Measurements from ENCODE around the gene DNAH9. TPM values are rescaled to one million over a fixed set of nuclear protein-coding genes. Genes with fewer than 3 reads are reported as not detected.

Gene DNAH9
- total RNA-seq, 2 donors from 2014 or later: not detected

DNA sequence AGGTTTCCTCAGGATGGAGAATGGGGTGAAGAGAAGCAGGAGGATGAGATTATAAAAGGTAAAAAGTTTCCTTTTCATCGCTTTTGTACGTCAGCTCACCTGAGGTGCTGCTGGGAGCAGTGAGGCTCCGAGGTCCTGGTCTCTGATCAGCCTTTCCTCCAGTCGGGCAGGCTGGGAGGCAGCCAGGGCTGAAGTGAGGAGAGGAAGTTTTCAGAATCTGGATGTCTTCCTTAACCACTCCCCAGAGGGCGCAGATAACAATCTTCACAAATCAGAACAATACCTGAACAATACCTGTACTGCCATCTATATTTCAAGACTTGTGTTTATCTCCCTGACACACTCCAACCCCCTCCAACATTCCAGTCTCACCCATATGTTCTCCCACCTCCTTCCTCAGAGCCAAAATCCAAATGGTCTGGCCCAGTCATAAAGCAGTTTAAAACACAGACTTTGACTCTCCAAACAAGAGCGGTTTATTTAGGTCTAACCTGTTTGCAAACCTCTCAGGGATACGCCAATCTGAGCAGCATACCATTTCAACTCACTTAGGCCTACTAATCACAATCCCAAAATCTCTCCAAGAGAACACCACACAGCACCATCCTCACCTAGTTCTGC, 392.2 kb downstream of the DNAH9 start:
- Histone ChIP-seq H3K4me1 (ENCODE audit: control insufficient read depth in 1 of 2, low read depth in 2 of 2) (peaks cover 3 to 10% of the 10 kb centered on the region in 2 donors), H3K4me3 (no peak overlapping the region), H3K36me3 (no peaks in the 10 kb centered on the region), H3K9me3 (no peaks in the 10 kb centered on the region), H3K27ac (no peak overlapping the region), H3K27me3 (replicated peaks; ENCODE audit: insufficient read depth) (no peaks in the 10 kb centered on the region)
- DNase-seq (ENCODE audit: low spot score): no peak
- TF ChIP-seq, protein P1, sequence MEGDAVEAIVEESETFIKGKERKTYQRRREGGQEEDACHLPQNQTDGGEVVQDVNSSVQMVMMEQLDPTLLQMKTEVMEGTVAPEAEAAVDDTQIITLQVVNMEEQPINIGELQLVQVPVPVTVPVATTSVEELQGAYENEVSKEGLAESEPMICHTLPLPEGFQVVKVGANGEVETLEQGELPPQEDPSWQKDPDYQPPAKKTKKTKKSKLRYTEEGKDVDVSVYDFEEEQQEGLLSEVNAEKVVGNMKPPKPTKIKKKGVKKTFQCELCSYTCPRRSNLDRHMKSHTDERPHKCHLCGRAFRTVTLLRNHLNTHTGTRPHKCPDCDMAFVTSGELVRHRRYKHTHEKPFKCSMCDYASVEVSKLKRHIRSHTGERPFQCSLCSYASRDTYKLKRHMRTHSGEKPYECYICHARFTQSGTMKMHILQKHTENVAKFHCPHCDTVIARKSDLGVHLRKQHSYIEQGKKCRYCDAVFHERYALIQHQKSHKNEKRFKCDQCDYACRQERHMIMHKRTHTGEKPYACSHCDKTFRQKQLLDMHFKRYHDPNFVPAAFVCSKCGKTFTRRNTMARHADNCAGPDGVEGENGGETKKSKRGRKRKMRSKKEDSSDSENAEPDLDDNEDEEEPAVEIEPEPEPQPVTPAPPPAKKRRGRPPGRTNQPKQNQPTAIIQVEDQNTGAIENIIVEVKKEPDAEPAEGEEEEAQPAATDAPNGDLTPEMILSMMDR (IDR thresholded peaks at IDR 0.05): no peak
- ATAC-seq (ENCODE audit: insufficient number of reproducible peaks, low FRiP score, low read depth): no peak

DNA sequence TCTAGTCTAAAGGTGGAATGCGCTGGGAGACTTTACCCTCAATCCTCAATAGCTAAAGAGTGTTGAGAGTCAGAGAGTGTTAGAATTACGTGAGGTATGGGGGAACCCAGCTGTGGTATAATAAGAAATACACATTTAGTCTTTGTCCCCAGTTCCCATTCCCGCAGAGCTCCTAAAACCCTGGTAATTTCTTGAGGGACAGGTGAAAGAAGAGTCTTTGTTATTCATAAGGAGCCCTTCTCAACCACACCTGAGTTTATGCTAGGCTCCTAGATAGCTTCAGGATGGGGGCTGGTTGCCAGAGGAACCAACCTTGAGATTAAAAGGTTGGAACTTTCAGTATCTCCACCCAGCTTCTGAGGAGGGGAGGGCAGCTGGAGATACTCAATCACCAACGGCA, 393.2 kb downstream of the DNAH9 start:
- no peak for ATAC-seq (ENCODE audit: insufficient number of reproducible peaks, low FRiP score, low read depth)
- H3K27ac ChIP-seq: no peak overlapping the region
- TF ChIP-seq, protein P1 (IDR thresholded peaks at IDR 0.05): no peak

DNA sequence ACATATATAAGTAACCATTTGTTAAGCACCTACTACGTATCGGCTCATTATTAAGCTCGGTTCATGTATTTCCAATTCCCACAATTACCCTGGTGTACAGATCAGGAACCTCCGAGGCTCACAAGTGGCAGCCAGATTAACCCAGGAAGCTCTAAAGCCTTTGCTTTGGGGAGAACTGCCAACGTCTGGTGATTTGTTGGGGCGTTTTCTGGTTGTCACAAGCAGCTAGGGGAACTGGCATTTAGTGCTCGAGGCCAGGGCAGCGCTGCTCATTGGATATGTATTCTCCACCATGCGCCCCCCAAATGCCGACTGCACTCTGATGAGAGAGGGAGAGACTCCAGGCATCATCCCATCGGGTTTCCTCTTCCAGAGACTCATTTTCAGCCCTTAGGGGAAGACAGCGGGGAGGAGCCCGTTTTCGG, 398.5 kb downstream of the DNAH9 start:
- DNase-seq (ENCODE audit: low spot score): peak; percentile 12
- TF ChIP-seq, protein P1 (IDR thresholded peaks at IDR 0.05): peak; percentile 29
- H3K27me3 ChIP-seq (replicated peaks; ENCODE audit: insufficient read depth): no peaks in the 10 kb centered on the region
- no peaks in the 10 kb centered on the region for H3K9me3 ChIP-seq
- H3K4me1 ChIP-seq (ENCODE audit: control insufficient read depth in 1 of 2, low read depth in 2 of 2): peaks cover 0 to 6% of the 10 kb centered on the region in 2 donors
- no peaks in the 10 kb centered on the region for H3K36me3 ChIP-seq
- ATAC-seq (ENCODE audit: insufficient number of reproducible peaks, low FRiP score, low read depth): no peak
- H3K27ac ChIP-seq: peak overlapping the region; percentile 90 to 93
- peak overlapping the region; percentile 99 for H3K4me3 ChIP-seq

More for the DNA sequence above, 393.2 kb downstream of the DNAH9 start:
- Histone ChIP-seq H3K9me3 (no peaks in the 10 kb centered on the region), H3K4me1 (ENCODE audit: control insufficient read depth in 1 of 2, low read depth in 2 of 2) (peaks cover 5 to 9% of the 10 kb centered on the region in 2 donors), H3K36me3 (no peaks in the 10 kb centered on the region), H3K4me3 (no peak overlapping the region), H3K27me3 (replicated peaks; ENCODE audit: insufficient read depth) (no peaks in the 10 kb centered on the region)
- DNase-seq (ENCODE audit: low spot score): no peak

DNA sequence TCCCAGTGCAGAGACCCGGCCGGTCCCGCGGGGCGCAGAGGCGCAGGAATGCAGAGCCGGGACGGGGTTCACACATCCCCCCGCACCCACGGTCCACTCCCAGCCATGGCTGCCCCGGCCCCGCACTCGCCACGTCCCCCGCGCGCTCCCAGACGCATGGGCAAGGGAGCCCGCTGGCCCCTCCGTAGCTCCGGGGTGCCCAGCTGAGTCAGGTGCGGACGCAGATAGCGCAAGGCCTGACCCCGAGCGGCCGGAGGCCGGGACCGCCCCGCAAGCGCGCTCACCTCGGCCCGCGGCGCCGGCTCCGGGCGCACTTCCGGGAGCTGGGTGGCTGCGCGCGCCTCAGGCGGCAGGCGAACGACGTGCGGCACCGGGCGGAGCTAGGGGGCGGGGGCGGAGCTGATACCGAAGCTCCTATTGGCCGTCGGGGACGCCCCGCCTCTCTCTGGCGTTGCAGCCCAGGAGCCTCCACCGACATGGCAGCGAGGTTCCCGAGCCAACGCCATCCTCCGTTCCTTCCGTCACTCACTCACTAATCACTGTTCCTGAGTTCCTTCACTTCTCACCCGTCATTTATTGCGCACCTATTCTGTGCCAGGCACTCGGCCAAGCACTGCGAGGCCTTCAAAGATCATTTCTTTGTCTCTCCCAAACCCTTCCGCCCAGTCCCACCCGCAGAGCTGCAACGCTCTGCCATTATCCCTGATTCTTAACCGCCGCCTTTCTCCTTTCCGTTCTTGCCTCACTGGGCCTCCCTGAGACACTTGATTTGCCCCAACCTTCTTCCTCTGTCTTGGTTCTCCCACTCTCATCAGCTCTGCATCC, 399.1 kb downstream of the DNAH9 start, which contains the start of gene ZNF18:
ZNF18 (minus strand) TSS at position 329 of the 825 bp plus-strand sequence. CDS start 4,646 bp downstream, outside the sequence.
- no peaks in the 10 kb centered on the region for H3K27me3 ChIP-seq (replicated peaks; ENCODE audit: insufficient read depth)
- peak within 1 kb of the TSS; percentile 99 for H3K4me3 ChIP-seq
- peaks cover 0 to 6% of the 10 kb centered on the region in 2 donors for H3K4me1 ChIP-seq (ENCODE audit: control insufficient read depth in 1 of 2, low read depth in 2 of 2)
- DNase-seq (ENCODE audit: low spot score) (peak; percentile 89), ATAC-seq (ENCODE audit: insufficient number of reproducible peaks, low FRiP score, low read depth) (peak; percentile 99)
- no peaks in the 10 kb centered on the region for H3K36me3 ChIP-seq
- H3K27ac ChIP-seq: peak within 1 kb of the TSS; percentile 90 to 93
- no peaks in the 10 kb centered on the region for H3K9me3 ChIP-seq
- TF ChIP-seq, protein P1 (IDR thresholded peaks at IDR 0.05): no peak

- H3K36me3 ChIP-seq: no peaks in the 10 kb centered on the region
- DNase-seq (ENCODE audit: low spot score) (no peak), ATAC-seq (ENCODE audit: insufficient number of reproducible peaks, low FRiP score, low read depth) (no peak)
- H3K27ac ChIP-seq: peak overlapping the region; percentile 74 to 93
- no peaks in the 10 kb centered on the region for H3K27me3 ChIP-seq (replicated peaks; ENCODE audit: insufficient read depth)
- peak overlapping the region; percentile 99 for H3K4me3 ChIP-seq
- TF ChIP-seq, protein P1 (IDR thresholded peaks at IDR 0.05): no peak
- H3K9me3 ChIP-seq: no peaks in the 10 kb centered on the region
- peaks cover 0 to 6% of the 10 kb centered on the region in 2 donors for H3K4me1 ChIP-seq (ENCODE audit: control insufficient read depth in 1 of 2, low read depth in 2 of 2)
Measured at GRCh38 chr17:11997972-11998233, 399.6 kb downstream of the DNAH9 start.
